ENCODE measurements around the gene SEC24C.

GRCh38 chr10:73779539-73780197 lies 35.5 kb downstream of the SEC24C start:
- TF ChIP-seq CTCF (IDR thresholded peaks at IDR 0.05) (no peak), POLR2A (IDR thresholded peaks at IDR 0.05) (no peak)
